H1 (cell line): ENCODE results near the gene IL21R. TPM values are rescaled to one million over a fixed set of nuclear protein-coding genes. Genes with fewer than 3 reads are reported as not detected.
A peak's percentile ranks its signal among the peaks of the same experiment; 100 is the strongest.

Experiments
- CTCF ChIA-PET: fragments of 300-600 bp; sonication (Branson Sonifier 250); formaldehyde crosslinking; loops from one replicate; lab custom pipeline; 2021; ENCODE audit not compliant: partially characterized antibody; lab: Charles Lee
- POLR2A ChIA-PET: fragments of 300-600 bp; sonication (Branson Sonifier 250); formaldehyde crosslinking; loops from one replicate; lab custom pipeline; 2021; ENCODE audit warnings: inconsistent platforms; ENCODE audit not compliant: partially characterized antibody; lab: Charles Lee
- DNase-seq, 2 experiments: peaks; one replicate each; pipeline versions ENCODE4 v3.0.0 to v3.0.0-alpha.2; 2010 to 2022; ENCODE audit warnings: low spot score in 2 of 2, low read depth in 1 of 2, mixed read lengths in 1 of 2
- FAIRE-seq: peaks from 2 replicates; lab custom pipeline; 2011; peaks lifted over from hg19 to GRCh38; lab: Jason Lieb, UNC
- H2AFZ ChIP-seq: 2 replicates; pipeline ENCODE4 v1.8.1; 2012; ENCODE audit warnings: low read length, inconsistent platforms
- H2AK5ac ChIP-seq: 2 replicates; pipeline ENCODE4 v1.6.1; 2013; ENCODE audit warnings: low read depth, low read length
- H2BK120ac ChIP-seq: replicated peaks from 2 replicates; pipeline ENCODE3; 2013; ENCODE audit warnings: low read depth, low read length, inconsistent platforms
- H2BK12ac ChIP-seq: 2 replicates; pipeline ENCODE4 v1.6.1; 2013; ENCODE audit warnings: low read depth, low read length
- H2BK15ac ChIP-seq: 2 replicates; pipeline ENCODE4 v1.6.1; 2013; ENCODE audit warnings: low read length
- H2BK20ac ChIP-seq: 2 replicates; pipeline ENCODE4 v1.6.1; 2013; ENCODE audit warnings: low read length
- H2BK5ac ChIP-seq: 2 replicates; pipeline ENCODE4 v1.6.1; 2013; ENCODE audit warnings: low read depth, low read length
- H3K14ac ChIP-seq: 2 replicates; pipeline ENCODE4 v1.6.1; 2013; ENCODE audit warnings: inconsistent platforms; ENCODE audit not compliant: insufficient read length
- H3K18ac ChIP-seq: 2 replicates; pipeline ENCODE4 v1.6.1; 2013; ENCODE audit warnings: low read length; ENCODE audit errors: extremely low read depth
- H3K23ac ChIP-seq: 2 replicates; pipeline ENCODE4 v1.6.1; 2013; ENCODE audit warnings: inconsistent platforms; ENCODE audit not compliant: insufficient read length
- H3K23me2 ChIP-seq: 2 replicates; pipeline ENCODE4 v1.6.1; 2013; ENCODE audit warnings: low read depth, low read length
- H3K27ac ChIP-seq: 2 replicates; pipeline ENCODE4 v1.6.1; 2011; ENCODE audit warnings: low read depth, low read length, inconsistent platforms
- H3K27me3 ChIP-seq, 4 experiments: replicated peaks in 1 of 4; 1 replicate in 1 of 4; 2 replicates in 3 of 4; pipeline versions ENCODE4 v1.6.1 to v1.8.1; 2011 to 2013; ENCODE audit warnings: low read length in 3 of 4, mild to moderate bottlenecking in 3 of 4, inconsistent platforms in 2 of 4, mixed read lengths in 2 of 4, moderate library complexity in 1 of 4; ENCODE audit not compliant: control insufficient read depth in 3 of 4, insufficient read depth in 3 of 4; ENCODE audit errors: extremely low read depth in 1 of 4
- H3K36me3 ChIP-seq, 4 experiments: 2 replicates each; pipeline versions ENCODE4 v1.6.1 to v1.8.1; 2011 to 2013; ENCODE audit warnings: mild to moderate bottlenecking in 4 of 4, low read length in 3 of 4, moderate library complexity in 2 of 4, control low read depth in 1 of 4, inconsistent platforms in 1 of 4; ENCODE audit not compliant: insufficient read depth in 4 of 4, control insufficient read depth in 2 of 4
- H3K4ac ChIP-seq: replicated peaks from 2 replicates; pipeline ENCODE3; 2013; ENCODE audit warnings: low read length, low read depth, mixed read lengths, inconsistent platforms; ENCODE audit not compliant: insufficient read length
- H3K4me1 ChIP-seq, 4 experiments: replicated peaks in 1 of 4; 1 replicate in 1 of 4; 2 replicates in 3 of 4; pipeline versions ENCODE4 v1.6.1 to v1.8.1; 2011 to 2013; ENCODE audit warnings: low read length in 3 of 4, inconsistent platforms in 2 of 4, mixed read lengths in 1 of 4; ENCODE audit not compliant: insufficient read depth in 4 of 4, control insufficient read depth in 3 of 4
- H3K4me2 ChIP-seq, 2 experiments: 2 replicates each; pipeline versions ENCODE4 v1.6.1 to v1.8.1; 2011 to 2013; ENCODE audit warnings: low read depth in 2 of 2, low read length in 2 of 2, control low read depth in 1 of 2, inconsistent platforms in 1 of 2, mild to moderate bottlenecking in 1 of 2; ENCODE audit not compliant: insufficient read depth in 1 of 2
- H3K4me3 ChIP-seq, 4 experiments: fragments of 200-600, 300-600 bp in 1 of 4; sonication (generic), shearing (Covaris generic), sonication (Bioruptor Twin) in 1 of 4; 2 replicates each; pipeline versions ENCODE4 v1.5.1 to v1.8.1; 2011 to 2016; ENCODE audit warnings: low read length in 4 of 4, low read depth in 3 of 4, control low read depth in 2 of 4, inconsistent platforms in 2 of 4, mild to moderate bottlenecking in 2 of 4, mixed read lengths in 1 of 4, moderate library complexity in 1 of 4; ENCODE audit not compliant: insufficient read depth in 2 of 4; ENCODE audit errors: extremely low read depth in 1 of 4
- H3K56ac ChIP-seq: replicated peaks from 2 replicates; pipeline ENCODE3; 2013; ENCODE audit warnings: low read depth, mild to moderate bottlenecking, mixed read lengths, low read length, inconsistent platforms; ENCODE audit not compliant: insufficient read length
- H3K79me1 ChIP-seq: 2 replicates; pipeline ENCODE4 v1.6.1; 2013; ENCODE audit warnings: low read depth, low read length, control low read depth
- H3K79me2 ChIP-seq, 2 experiments: 2 replicates each; pipeline versions ENCODE4 v1.6.1 to v1.8.1; 2012 to 2013; ENCODE audit warnings: low read length in 2 of 2, mild to moderate bottlenecking in 2 of 2, inconsistent platforms in 1 of 2; ENCODE audit not compliant: insufficient read depth in 2 of 2, control insufficient read depth in 1 of 2
- H3K9ac ChIP-seq, 4 experiments: replicated peaks in 1 of 4; 1 replicate in 1 of 4; 2 replicates in 3 of 4; pipeline versions ENCODE4 v1.6.1 to v1.8.1; 2011 to 2013; ENCODE audit warnings: low read depth in 3 of 4, low read length in 3 of 4, control low read depth in 2 of 4, mild to moderate bottlenecking in 2 of 4, moderate library complexity in 2 of 4, inconsistent platforms in 1 of 4; ENCODE audit errors: extremely low read depth in 1 of 4
- H3K9me3 ChIP-seq, 2 experiments: 2 replicates each; pipeline versions ENCODE4 v1.6.1 to v1.8.1; 2012 to 2013; ENCODE audit warnings: mild to moderate bottlenecking in 2 of 2, moderate library complexity in 2 of 2, control low read depth in 1 of 2, inconsistent platforms in 1 of 2, low read depth in 1 of 2, low read length in 1 of 2, mixed read lengths in 1 of 2; ENCODE audit not compliant: insufficient read depth in 2 of 2
- H4K20me1 ChIP-seq, 2 experiments: replicated peaks in 1 of 2; 2 replicates each; pipeline versions ENCODE3 to v1.8.1; 2011 to 2013; ENCODE audit warnings: inconsistent platforms in 2 of 2, low read length in 2 of 2, mild to moderate bottlenecking in 1 of 2; ENCODE audit not compliant: insufficient read depth in 2 of 2, control insufficient read depth in 1 of 2
- H4K5ac ChIP-seq: 2 replicates; pipeline ENCODE4 v1.6.1; 2013; ENCODE audit warnings: low read length, low read depth, mixed read lengths, inconsistent platforms; ENCODE audit not compliant: insufficient read length
- H4K8ac ChIP-seq: 2 replicates; pipeline ENCODE4 v1.8.0; 2013; ENCODE audit warnings: mild to moderate bottlenecking, moderate library complexity, low read length, inconsistent platforms; ENCODE audit not compliant: insufficient read depth; ENCODE audit errors: extremely low read depth
- H4K91ac ChIP-seq: replicated peaks from 2 replicates; pipeline ENCODE3; 2013; ENCODE audit warnings: low read length, mixed read lengths, inconsistent platforms; ENCODE audit not compliant: insufficient read length
- E2F6 ChIP-seq: IDR thresholded peaks from 2 replicates; pipeline ENCODE4 v1.6.1; 2012; ENCODE audit warnings: inconsistent platforms
- GABPA ChIP-seq: IDR thresholded peaks from 2 replicates; pipeline ENCODE4 v1.6.1; 2011; ENCODE audit warnings: mild to moderate bottlenecking, low read length, moderate library complexity, borderline replicate concordance; ENCODE audit not compliant: insufficient read depth
- JUND ChIP-seq: IDR thresholded peaks from 2 replicates; pipeline ENCODE4 v1.6.1; 2011; ENCODE audit warnings: mild to moderate bottlenecking, improper control_type of control experiment, low read length
- NANOG ChIP-seq: IDR thresholded peaks from 2 replicates; pipeline ENCODE4 v1.6.1; 2011; ENCODE audit warnings: low read length, low read depth, mild to moderate bottlenecking, inconsistent platforms; ENCODE audit not compliant: insufficient read depth, poor library complexity, severe bottlenecking
- PHF8 ChIP-seq: fragments of 200-600 bp; sonication (generic); conservative IDR thresholded peaks from 2 replicates; pipeline ENCODE4 v1.7.1; 2012; ENCODE audit warnings: low read depth, mild to moderate bottlenecking, inconsistent platforms, low read length, moderate library complexity
- POLR2AphosphoS5 ChIP-seq: IDR thresholded peaks from 2 replicates; pipeline ENCODE4 v1.6.1; 2011; ENCODE audit warnings: low read depth, low read length
- SIN3A ChIP-seq, 2 experiments: IDR thresholded peaks in 1 of 2; conservative IDR thresholded peaks in 1 of 2; 2 replicates each; pipeline ENCODE4 v1.6.1; 2011 to 2012; ENCODE audit warnings: low read length in 2 of 2, improper control_type of control experiment in 1 of 2, low read depth in 1 of 2, mild to moderate bottlenecking in 1 of 2
- SIX5 ChIP-seq: IDR thresholded peaks from 2 replicates; pipeline ENCODE4 v1.6.1; 2011; ENCODE audit warnings: mild to moderate bottlenecking, low read depth, low read length
- TAF1 ChIP-seq: IDR thresholded peaks from 2 replicates; pipeline ENCODE4 v1.6.1; 2011; ENCODE audit warnings: mild to moderate bottlenecking, low read depth, low read length
- WGBS, 2 experiments: shearing (Covaris generic) in 1 of 2; methylation state at CpG; one replicate each; pipeline versions ENCODE4 v1.1.6 to v1.1.7; 2013 to 2015; ENCODE audit warnings: low lambda C conversion rate in 2 of 2, mixed read lengths in 2 of 2, inconsistent platforms in 1 of 2, low coverage in 1 of 2, missing lambda C conversion rate in 1 of 2; ENCODE audit not compliant: insufficient replicate concordance in 2 of 2, insufficient coverage in 1 of 2, insufficient read length in 1 of 2; ENCODE audit errors: extremely low coverage in 1 of 2, missing lambda C conversion rate in 1 of 2; 5-methylcytosine and 5-hydroxymethylcytosine counted together
- long read RNA-seq, 2 experiments: library from RNA in 1 of 2; library from capped mRNA in 1 of 2; stranded (forward); transcript quantifications; one replicate each; pipeline ENCODE4 v2.0.0, GENCODE V29; 2021; ENCODE audit warnings: inconsistent platforms in 1 of 2
- polyA minus RNA-seq, 3 experiments: library from RNA; depleted of rRNA, polyadenylated mRNA; stranded (reverse); fragments of >200 nt; gene quantifications; 1 replicate in 2 of 3; 2 replicates in 1 of 3; pipeline ENCODE4 v1.2.3, GENCODE V29; 2011
- polyA plus RNA-seq, 7 experiments: library from polyadenylated mRNA; depleted of rRNA in 3 of 7; stranded (reverse) in 5 of 7; unstranded in 2 of 7; fragments of >200 nt in 5 of 7; fragments of 200-250 nt in 2 of 7; gene quantifications; 1 replicate in 5 of 7; 2 replicates in 1 of 7; 4 replicates in 1 of 7; pipeline versions ENCODE4 v1.2.1 to v1.2.3, GENCODE V29; 2011 to 2013; ENCODE audit warnings: missing spikeins in 2 of 7, mixed read lengths in 2 of 7
- total RNA-seq: library from RNA; stranded (reverse); fragmentation: NEBNext Ultra II Directional; extraction: Animal tissue kit (Norgen Biotek cat#: 25700); gene quantifications from 2 replicates; pipeline ENCODE4 v1.2.1, GENCODE V29; 2021

Gene IL21R
- total RNA-seq (0.34 TPM in 2 replicates), polyA plus RNA-seq (2011; rRNA removed) (0.70 and 0.75 TPM in 2 replicates), polyA minus RNA-seq (2011; rRNA and poly(A)+ RNA removed) (1.1 and 1.9 TPM in 2 replicates)
- polyA plus RNA-seq (2011; cell fraction: cytosol; rRNA removed) = 0.79 TPM
- 0.43 TPM for polyA plus RNA-seq (2011; cell fraction: nucleus; rRNA removed)
- polyA plus RNA-seq (2012, experiment 1 of 2) = 0.29 to 0.58 TPM (median 0.34 TPM) in 4 replicates
- 0.33 TPM for polyA plus RNA-seq (2012, experiment 2 of 2)
- polyA plus RNA-seq (2013, experiment 1 of 2) = 0.97 TPM
- polyA plus RNA-seq (2013, experiment 2 of 2) = 0.96 TPM
- polyA minus RNA-seq (2011; cell fraction: cytosol; rRNA and poly(A)+ RNA removed) = not detected
- not detected for polyA minus RNA-seq (2011; cell fraction: nucleus; rRNA and poly(A)+ RNA removed)
- long read RNA-seq, experiment 1 = 0 reads
- long read RNA-seq, experiment 2 = 0 reads

- H2BK120ac ChIP-seq = no peak within 1 kb of the TSS
- peak within 1 kb of the TSS; percentile 59; the same call in 1 of the 2 replicates for H2AK5ac ChIP-seq
- POLR2A ChIA-PET = no interaction called here
- peak within 1 kb of the TSS; percentile 20; the same call in 1 of the 2 replicates for H4K8ac ChIP-seq
- no peak for FAIRE-seq
- no peaks in the 10 kb centered on the region for H3K9me3 ChIP-seq
- no peak within 1 kb of the TSS for H3K4ac ChIP-seq
- no peak within 1 kb of the TSS for H2BK20ac ChIP-seq
- H3K79me2 ChIP-seq = no peaks in the 10 kb centered on the region
- H2AFZ ChIP-seq = no peak within 1 kb of the TSS
- H2BK15ac ChIP-seq = peak within 1 kb of the TSS; percentile 81; the same call in 1 of the 2 replicates
- no peak within 1 kb of the TSS for H4K91ac ChIP-seq
- no peak within 1 kb of the TSS for H3K27ac ChIP-seq
- 79% methylated on average over 16 of the region's 23 CpGs; no CpG with 5 or more reads in 1 of the 2 experiments for WGBS, 2 experiments
- H3K4me3 ChIP-seq = no peak within 1 kb of the TSS
- no peak within 1 kb of the TSS for H3K18ac ChIP-seq
- H2BK5ac ChIP-seq = no peak within 1 kb of the TSS
- no peak within 1 kb of the TSS for H3K9ac ChIP-seq
- H3K36me3 ChIP-seq = no peaks in the 10 kb centered on the region
- H4K20me1 ChIP-seq = no peaks in the 10 kb centered on the region
- H3K27me3 ChIP-seq = no peaks in the 10 kb centered on the region; a peak in 1 of 7 replicates
- H3K4me2 ChIP-seq = no peak within 1 kb of the TSS
- H3K23me2 ChIP-seq = no peaks in the 10 kb centered on the region
- no peak within 1 kb of the TSS for H3K23ac ChIP-seq
- H3K14ac ChIP-seq = no peak within 1 kb of the TSS
- CTCF ChIA-PET = interaction anchor here (1.2 to 2.8 kb wide), 2 partner anchors 27 to 57 kb away, joined by 3 to 14 read pairs; no protein-coding TSS in a partner anchor
- no peak for DNase-seq
- H3K79me1 ChIP-seq = no peaks in the 10 kb centered on the region
- H3K4me1 ChIP-seq = peaks cover 0 to 6% (median 4%) of the 10 kb centered on the region in 4 experiments; a peak in 3 of 7 replicates
- no peak within 1 kb of the TSS for H4K5ac ChIP-seq
- no peak within 1 kb of the TSS; the same call in 1 of the 2 replicates for H2BK12ac ChIP-seq
- no peak within 1 kb of the TSS for H3K56ac ChIP-seq
- TF ChIP-seq NANOG = no peak
- TF ChIP-seq PHF8 = no peak
- no peak for TF ChIP-seq JUND
- no peak for TF ChIP-seq SIX5
- no peak for TF ChIP-seq TAF1
- no peak for TF ChIP-seq POLR2AphosphoS5
- TF ChIP-seq GABPA = no peak
- TF ChIP-seq SIN3A (conservative IDR thresholded peaks at IDR 0.05 in 1 of 2, IDR thresholded peaks at IDR 0.05 in 1 of 2; ENCODE audit: low read depth in 1 of 2, low read length in 2 of 2) = no peak
- no peak for TF ChIP-seq E2F6
Observed at GRCh38 chr16:27401768-27402568, at the start of gene IL21R. Gene IL21R, plus strand, starts transcription at chr16:27402174. Its CDS starts 27,898 bp downstream, at chr16:27430072.
